OCI-LY7 (cell line): Measurements from ENCODE around the gene RALA. TPM values are rescaled to one million over a fixed set of nuclear protein-coding genes. Genes with fewer than 3 reads are reported as not detected.

Experiments
- BruUV-seq: library from RNA; stranded (reverse); fragments of 400-500 nt; replicated peaks from 2 replicates; lab custom pipeline; 2021; lab: Mats Ljungman, UMichigan
- CTCF ChIA-PET: fragments of 300-600 bp; sonication (Branson Sonifier 250); formaldehyde crosslinking; loops from one replicate; lab custom pipeline; 2022; ENCODE audit warnings: antibody characterized with exemption; ENCODE audit not compliant: unreplicated experiment; lab: Charles Lee
- POLR2A ChIA-PET: fragments of 300-600 bp; sonication (Branson Sonifier 250); formaldehyde crosslinking; loops from one replicate; lab custom pipeline; 2022; ENCODE audit warnings: antibody characterized with exemption; lab: Charles Lee
- DNase-seq: peaks from one replicate; pipeline ENCODE4 v3.0.0-alpha.2; 2015; ENCODE audit warnings: low spot score
- H2AFZ ChIP-seq: fragments of 200-600 bp; sonication (generic), shearing (Covaris generic); 2 replicates; pipeline ENCODE4 v1.6.1; 2014; ENCODE audit warnings: mild to moderate bottlenecking, antibody characterized with exemption, low read length, moderate library complexity
- H3K27ac ChIP-seq: fragments of 200-600 bp; sonication (generic); 2 replicates; pipeline ENCODE4 v1.5.1; 2014; ENCODE audit warnings: mixed run types, low read depth, mild to moderate bottlenecking, moderate library complexity, low read length, inconsistent platforms; ENCODE audit not compliant: poor library complexity, severe bottlenecking
- H3K36me3 ChIP-seq: fragments of 200-600 bp; sonication (generic); 2 replicates; pipeline ENCODE4 v1.6.1; 2014; ENCODE audit warnings: mild to moderate bottlenecking, antibody characterized with exemption, low read length, moderate library complexity, mixed read lengths; ENCODE audit not compliant: insufficient read depth
- H3K4me1 ChIP-seq: fragments of 200-600 bp; sonication (generic); 2 replicates; pipeline ENCODE4 v1.5.1; 2014; ENCODE audit warnings: mild to moderate bottlenecking, low read length; ENCODE audit not compliant: insufficient read depth, poor library complexity, severe bottlenecking
- H3K4me2 ChIP-seq: fragments of 200-600 bp; sonication (generic); 2 replicates; pipeline ENCODE4 v1.6.1; 2014; ENCODE audit warnings: mild to moderate bottlenecking, low read length
- H3K4me3 ChIP-seq: fragments of 200-600 bp; sonication (generic); 2 replicates; pipeline ENCODE4 v1.5.1; 2014; ENCODE audit warnings: mild to moderate bottlenecking, low read depth, low read length; ENCODE audit not compliant: poor library complexity, severe bottlenecking
- H3K79me2 ChIP-seq: fragments of 200-600 bp; sonication (generic); 2 replicates; pipeline ENCODE4 v1.6.1; 2016; ENCODE audit warnings: low read depth, mild to moderate bottlenecking, low read length, moderate library complexity, mixed read lengths; ENCODE audit not compliant: insufficient read depth
- H3K9me2 ChIP-seq: fragments of 200-600 bp; sonication (generic); 2 replicates; pipeline ENCODE4 v1.6.1; 2016; ENCODE audit warnings: mild to moderate bottlenecking, low read length, mixed read lengths; ENCODE audit not compliant: insufficient read depth
- H3K9me3 ChIP-seq: fragments of 200-600 bp; sonication (generic); 2 replicates; pipeline ENCODE4 v1.6.1; 2014; ENCODE audit warnings: mild to moderate bottlenecking, mixed run types, low read length, mixed read lengths
- H4K20me1 ChIP-seq: fragments of 200-600 bp; sonication (generic); 2 replicates; pipeline ENCODE4 v1.6.1; 2014; ENCODE audit warnings: mild to moderate bottlenecking, antibody characterized with exemption, low read length, moderate library complexity, mixed read lengths; ENCODE audit not compliant: insufficient read depth
- EZH2phosphoT487 ChIP-seq: fragments of 200-600 bp; sonication (generic); IDR thresholded peaks from 2 replicates; pipeline ENCODE4 v1.6.1; 2018; ENCODE audit warnings: low read depth, borderline replicate concordance, mild to moderate bottlenecking, mixed run types, antibody characterized with exemption, low read length, moderate library complexity, mixed read lengths
- intact Hi-C: fragments of 100-400 bp; cut with micrococcal nuclease; formaldehyde crosslinking; loops from one replicate; pipeline ENCODE4 v1.10.0; 2022; ENCODE audit not compliant: unreplicated experiment
- total RNA-seq, 2 experiments: library from RNA; depleted of rRNA in 1 of 2; stranded (reverse); fragments of >200 nt in 1 of 2; shearing (Covaris generic) in 1 of 2; gene quantifications; 2 replicates each; pipeline ENCODE4 v1.2.3, GENCODE V29; 2014 to 2022
- TF ChIP-seq, protein P1 (sequence below): fragments of 200-600 bp; sonication (generic); conservative IDR thresholded peaks from 2 replicates; pipeline ENCODE4 v1.5.1; 2014; ENCODE audit warnings: mild to moderate bottlenecking, antibody characterized with exemption, low read length, moderate library complexity, mixed read lengths

RALA gene
- total RNA-seq, 2 experiments from 2014 or later = 6.4 to 31.0 TPM

DNA sequence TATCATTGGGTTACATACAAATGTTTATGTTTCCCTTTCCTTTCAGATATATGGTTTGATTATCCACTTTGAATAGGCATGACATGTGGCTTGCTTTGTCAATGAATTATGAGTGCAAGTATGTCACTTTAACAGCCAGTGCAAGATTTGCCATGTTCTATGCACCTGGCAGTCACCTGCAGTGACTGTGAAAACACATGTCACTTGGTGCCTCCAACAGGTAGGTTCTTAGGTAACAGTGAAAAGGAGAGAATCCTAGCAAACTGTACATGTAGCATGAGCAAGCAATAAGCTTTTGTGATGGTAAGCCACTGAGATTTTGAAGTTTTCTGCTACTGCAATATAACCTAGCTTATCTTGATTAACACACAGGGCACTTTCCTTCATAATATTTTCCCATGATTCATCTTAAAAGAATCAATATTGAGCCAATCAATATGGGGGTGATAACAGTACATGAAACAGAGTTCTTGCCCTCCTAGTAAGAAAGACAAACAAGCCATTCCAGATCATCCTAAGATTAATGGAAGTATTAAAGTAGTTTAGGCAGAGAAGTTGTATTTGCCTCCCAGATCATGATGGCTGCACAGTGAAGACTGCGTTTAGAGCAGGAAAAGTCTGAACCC lies 7.9 kb upstream of the RALA start:
- Histone ChIP-seq H3K4me3 (no peak overlapping the region), H3K79me2 (no peaks in the 10 kb centered on the region), H3K27ac (no peak overlapping the region), H3K9me2 (no peaks in the 10 kb centered on the region), H3K36me3 (no peaks in the 10 kb centered on the region), H4K20me1 (no peaks in the 10 kb centered on the region), H3K9me3 (no peaks in the 10 kb centered on the region), H2AFZ (no peak overlapping the region), H3K4me1 (no peaks in the 10 kb centered on the region), H3K4me2 (no peak overlapping the region)
- ChIA-PET POLR2A (interaction anchor here (0.6 to 1.6 kb wide), 3 partner anchors 9 to 167 kb away, joined by 3 to 4 read pairs (median 3); no protein-coding TSS in a partner anchor), CTCF (no interaction called here)
- no peak for TF ChIP-seq EZH2phosphoT487
- TF ChIP-seq, protein P1, sequence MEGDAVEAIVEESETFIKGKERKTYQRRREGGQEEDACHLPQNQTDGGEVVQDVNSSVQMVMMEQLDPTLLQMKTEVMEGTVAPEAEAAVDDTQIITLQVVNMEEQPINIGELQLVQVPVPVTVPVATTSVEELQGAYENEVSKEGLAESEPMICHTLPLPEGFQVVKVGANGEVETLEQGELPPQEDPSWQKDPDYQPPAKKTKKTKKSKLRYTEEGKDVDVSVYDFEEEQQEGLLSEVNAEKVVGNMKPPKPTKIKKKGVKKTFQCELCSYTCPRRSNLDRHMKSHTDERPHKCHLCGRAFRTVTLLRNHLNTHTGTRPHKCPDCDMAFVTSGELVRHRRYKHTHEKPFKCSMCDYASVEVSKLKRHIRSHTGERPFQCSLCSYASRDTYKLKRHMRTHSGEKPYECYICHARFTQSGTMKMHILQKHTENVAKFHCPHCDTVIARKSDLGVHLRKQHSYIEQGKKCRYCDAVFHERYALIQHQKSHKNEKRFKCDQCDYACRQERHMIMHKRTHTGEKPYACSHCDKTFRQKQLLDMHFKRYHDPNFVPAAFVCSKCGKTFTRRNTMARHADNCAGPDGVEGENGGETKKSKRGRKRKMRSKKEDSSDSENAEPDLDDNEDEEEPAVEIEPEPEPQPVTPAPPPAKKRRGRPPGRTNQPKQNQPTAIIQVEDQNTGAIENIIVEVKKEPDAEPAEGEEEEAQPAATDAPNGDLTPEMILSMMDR = no peak
- BruUV-seq = no TSS peak
- intact Hi-C loops = no loop called here
- no peak for DNase-seq

DNA sequence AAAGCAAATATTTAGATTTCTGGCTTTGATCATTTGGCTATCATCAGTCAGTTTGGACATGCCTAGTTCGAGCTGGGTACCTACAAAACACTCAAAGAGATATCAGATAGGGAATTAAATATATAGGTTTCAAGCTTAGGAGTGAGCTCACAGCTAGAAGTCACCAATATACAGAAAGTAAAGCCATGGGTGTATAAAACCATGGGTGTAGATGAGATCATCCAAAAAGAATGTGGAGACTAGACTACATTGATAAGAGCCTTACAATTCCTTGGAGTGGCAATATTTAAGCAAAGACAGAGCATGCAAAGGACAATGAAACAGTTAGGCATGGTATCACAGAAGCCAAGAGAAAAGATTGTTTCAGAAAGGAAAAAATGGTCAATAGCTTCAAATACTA lies 7.2 kb upstream of the RALA start:
- Histone ChIP-seq H3K27ac (no peak overlapping the region), H3K36me3 (no peaks in the 10 kb centered on the region), H4K20me1 (no peaks in the 10 kb centered on the region), H3K79me2 (no peaks in the 10 kb centered on the region), H3K9me3 (no peaks in the 10 kb centered on the region), H3K4me2 (no peak overlapping the region), H3K9me2 (no peaks in the 10 kb centered on the region), H2AFZ (no peak overlapping the region), H3K4me3 (no peak overlapping the region), H3K4me1 (no peaks in the 10 kb centered on the region)
- POLR2A ChIA-PET = interaction anchor here (1.0 to 1.6 kb wide), 2 partner anchors 10 to 122 kb away, joined by 3 read pairs; no protein-coding TSS in a partner anchor
- CTCF ChIA-PET = no interaction called here
- no peak for TF ChIP-seq EZH2phosphoT487
- TF ChIP-seq, protein P1 = no peak
- DNase-seq = no peak
- intact Hi-C loops = no loop called here
- BruUV-seq = no TSS peak

DNA sequence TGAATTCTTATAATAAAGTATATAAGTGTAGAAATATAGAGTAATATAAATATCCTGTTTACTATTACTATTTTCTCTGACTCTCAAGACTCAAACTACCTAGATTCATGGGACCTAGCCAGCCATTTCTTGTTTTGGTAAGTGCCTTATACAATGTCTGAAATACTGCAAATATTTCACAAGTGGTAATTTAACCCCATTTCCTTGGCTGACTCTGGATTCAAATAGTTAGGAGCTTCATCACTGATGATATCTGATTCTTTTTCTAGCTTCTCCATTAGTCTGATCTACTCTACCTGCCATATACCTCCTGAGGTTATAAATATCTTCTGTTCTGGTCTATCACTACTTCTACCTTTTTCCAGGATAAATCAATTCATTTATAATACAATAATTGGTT lies 6.4 kb upstream of the RALA start:
- Histone ChIP-seq H3K4me3 (no peak overlapping the region), H3K9me2 (no peaks in the 10 kb centered on the region), H3K4me1 (peaks cover 5% of the 10 kb centered on the region), H3K79me2 (no peaks in the 10 kb centered on the region), H2AFZ (no peak overlapping the region), H3K9me3 (no peaks in the 10 kb centered on the region), H3K27ac (no peak overlapping the region), H3K4me2 (no peak overlapping the region), H3K36me3 (no peaks in the 10 kb centered on the region), H4K20me1 (no peaks in the 10 kb centered on the region)
- ChIA-PET POLR2A (no interaction called here), CTCF (no interaction called here)
- DNase-seq = no peak
- TF ChIP-seq, protein P1 = no peak
- no peak for TF ChIP-seq EZH2phosphoT487
- intact Hi-C loops = no loop called here
- BruUV-seq = no TSS peak
